HEK293 (cell line): ENCODE data around the gene KIAA0319L.

Experiments
- CTCF ChIA-PET: fragments of 350-600 bp; formaldehyde crosslinking; extraction: SDS; loops from one replicate; lab custom pipeline; 2021; ENCODE audit warnings: antibody characterized with exemption; lab: Yijun Ruan, JAX
- POLR2A ChIA-PET: fragments of 300-600 bp; formaldehyde crosslinking; extraction: SDS; loops from one replicate; lab custom pipeline; 2020; ENCODE audit warnings: antibody characterized with exemption, inconsistent platforms; lab: Yijun Ruan, JAX
- H3K27ac ChIP-seq: fragments of 200-500 bp; sonication (Bioruptor generic); 2 replicates; pipeline ENCODE4 v1.5.1; 2014; ENCODE audit warnings: low read depth, low read length, control low read depth, inconsistent platforms; ENCODE audit errors: extremely low read depth
- H3K36me3 ChIP-seq, 2 experiments: fragments of 200-500 bp in 1 of 2; sonication (Bioruptor generic) in 1 of 2; 1 replicate in 1 of 2; 2 replicates in 1 of 2; pipeline ENCODE4 v1.5.1; 2014 to 2017; ENCODE audit warnings: inconsistent platforms in 2 of 2, low read length in 2 of 2; ENCODE audit not compliant: control insufficient read depth in 2 of 2, insufficient read depth in 1 of 2
- H3K4me1 ChIP-seq: fragments of 200-500 bp; sonication (Bioruptor generic); 2 replicates; pipeline ENCODE4 v1.5.1; 2014; ENCODE audit warnings: mild to moderate bottlenecking, low read length, inconsistent platforms; ENCODE audit not compliant: control insufficient read depth, insufficient read depth
- H3K4me3 ChIP-seq: 2 replicates; pipeline ENCODE4 v1.5.1; 2011; ENCODE audit warnings: low read depth, mild to moderate bottlenecking, control low read depth, low read length, moderate library complexity
- H3K9me3 ChIP-seq: fragments of 200-500 bp; sonication (Bioruptor generic); 2 replicates; pipeline ENCODE4 v1.5.1; 2014; ENCODE audit warnings: low read depth, low read length, inconsistent platforms; ENCODE audit not compliant: control insufficient read depth, insufficient read depth
- BCL11B ChIP-seq: fragments of 450-650 bp; formaldehyde crosslinking; IDR thresholded peaks from 2 replicates; pipeline ENCODE4 v1.5.1; 2016; ENCODE audit warnings: low read depth, missing biosample characterization, missing genetic modification characterization
- EGR2 ChIP-seq: fragments of 450-650 bp; formaldehyde crosslinking; IDR thresholded peaks from 2 replicates; pipeline ENCODE4 v1.5.1; 2016; ENCODE audit warnings: low read depth, missing biosample characterization, missing genetic modification characterization
- KLF9 ChIP-seq: fragments of 450-650 bp; formaldehyde crosslinking; IDR thresholded peaks from 2 replicates; pipeline ENCODE4 v1.5.1; 2016; ENCODE audit warnings: missing biosample characterization, missing genetic modification characterization, low read depth
- SP3 ChIP-seq: fragments of 450-650 bp; formaldehyde crosslinking; IDR thresholded peaks from 2 replicates; pipeline ENCODE4 v1.5.1; 2016; ENCODE audit warnings: missing biosample characterization, missing genetic modification characterization
- ZBTB11 ChIP-seq: fragments of 450-650 bp; formaldehyde crosslinking; conservative IDR thresholded peaks from 2 replicates; pipeline ENCODE4 v1.5.1; 2016; ENCODE audit warnings: low read depth, missing biosample characterization, missing genetic modification characterization
- ZFP69B ChIP-seq: fragments of 450-650 bp; formaldehyde crosslinking; IDR thresholded peaks from 2 replicates; pipeline ENCODE4 v1.5.1; 2016; ENCODE audit warnings: missing biosample characterization, missing genetic modification characterization
- ZNF140 ChIP-seq: fragments of 450-650 bp; formaldehyde crosslinking; IDR thresholded peaks from 2 replicates; pipeline ENCODE4 v1.5.1; 2016; ENCODE audit warnings: missing biosample characterization, missing genetic modification characterization
- ZNF221 ChIP-seq: fragments of 450-650 bp; formaldehyde crosslinking; IDR thresholded peaks from 2 replicates; pipeline ENCODE4 v1.5.1; 2017; ENCODE audit warnings: missing biosample characterization, missing genetic modification characterization, borderline replicate concordance
- ZNF341 ChIP-seq: fragments of 450-650 bp; formaldehyde crosslinking; IDR thresholded peaks from 2 replicates; pipeline ENCODE4; 2016; ENCODE audit warnings: low read depth, missing biosample characterization, missing genetic modification characterization
- ZNF362 ChIP-seq: fragments of 450-650 bp; formaldehyde crosslinking; IDR thresholded peaks from 2 replicates; pipeline ENCODE4 v1.5.1; 2016; ENCODE audit warnings: missing biosample characterization, missing genetic modification characterization
- ZNF514 ChIP-seq: fragments of 450-650 bp; formaldehyde crosslinking; IDR thresholded peaks from 2 replicates; pipeline ENCODE4 v1.5.1; 2016; ENCODE audit warnings: missing biosample characterization, missing genetic modification characterization
- ZNF521 ChIP-seq: fragments of 450-650 bp; formaldehyde crosslinking; IDR thresholded peaks from 2 replicates; pipeline ENCODE4 v1.5.1; 2017; ENCODE audit warnings: missing biosample characterization, mild to moderate bottlenecking, missing genetic modification characterization
- ZNF529 ChIP-seq: fragments of 450-650 bp; formaldehyde crosslinking; IDR thresholded peaks from 2 replicates; pipeline ENCODE4 v1.5.1; 2017; ENCODE audit warnings: missing genetic modification characterization, missing biosample characterization; ENCODE audit not compliant: insufficient replicate concordance
- ZNF558 ChIP-seq: fragments of 450-650 bp; formaldehyde crosslinking; IDR thresholded peaks from 2 replicates; pipeline ENCODE4 v1.5.1; 2016; ENCODE audit warnings: missing biosample characterization, missing genetic modification characterization
- ZNF560 ChIP-seq: fragments of 450-650 bp; formaldehyde crosslinking; IDR thresholded peaks from 2 replicates; pipeline ENCODE4 v1.5.1; 2017; ENCODE audit warnings: missing biosample characterization, missing genetic modification characterization, borderline replicate concordance
- ZNF596 ChIP-seq: fragments of 450-650 bp; IDR thresholded peaks from 2 replicates; pipeline ENCODE4 v1.5.0; 2018; ENCODE audit warnings: missing biosample characterization, mild to moderate bottlenecking, missing genetic modification characterization, moderate library complexity
- ZNF624 ChIP-seq: fragments of 450-650 bp; formaldehyde crosslinking; IDR thresholded peaks from 2 replicates; pipeline ENCODE4 v1.5.1; 2017; ENCODE audit warnings: missing biosample characterization, missing genetic modification characterization
- ZNF785 ChIP-seq: fragments of 450-650 bp; formaldehyde crosslinking; IDR thresholded peaks from 2 replicates; pipeline ENCODE4 v1.5.1; 2016; ENCODE audit warnings: missing biosample characterization, missing genetic modification characterization
- ZNF843 ChIP-seq: fragments of 450-650 bp; formaldehyde crosslinking; IDR thresholded peaks from 2 replicates; pipeline ENCODE4 v1.5.1; 2016; ENCODE audit warnings: missing biosample characterization, missing genetic modification characterization
- ZXDB ChIP-seq: fragments of 450-650 bp; formaldehyde crosslinking; IDR thresholded peaks from 2 replicates; pipeline ENCODE4 v1.5.1; 2016; ENCODE audit warnings: missing biosample characterization, missing genetic modification characterization
- TF ChIP-seq, protein P1 (sequence below): fragments of 450-650 bp; formaldehyde crosslinking; IDR thresholded peaks from 2 replicates; pipeline ENCODE4 v1.5.1; 2016; ENCODE audit warnings: missing biosample characterization, missing genetic modification characterization
- TF ChIP-seq, protein P2 (sequence below): fragments of 450-650 bp; formaldehyde crosslinking; IDR thresholded peaks from 2 replicates; pipeline ENCODE4 v1.5.1; 2016; ENCODE audit warnings: missing biosample characterization, missing genetic modification characterization

KIAA0319L gene

DNA sequence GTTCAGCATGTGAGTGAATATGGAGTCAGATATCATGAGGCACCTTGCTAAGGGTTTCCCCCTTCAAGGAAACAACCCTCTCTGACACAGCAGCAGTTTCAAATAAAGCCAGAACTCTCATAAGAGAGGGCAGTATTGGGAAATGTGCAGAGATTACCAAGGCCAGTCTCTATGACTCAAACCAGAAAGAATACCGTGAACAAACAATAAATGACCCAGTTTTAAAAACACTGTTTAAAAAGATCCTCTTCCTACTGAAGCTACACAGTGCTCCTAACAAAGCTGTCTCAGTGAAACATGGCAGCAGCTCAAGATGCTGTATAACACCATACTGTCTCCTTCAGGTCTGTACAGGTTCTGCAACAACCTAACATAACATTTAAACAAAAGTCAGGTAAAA is 102.6 kb downstream of the KIAA0319L start:
- Histone ChIP-seq H3K9me3 (no peaks in the 10 kb centered on the region), H3K27ac (no peak overlapping the region), H3K36me3 (peaks cover 6 to 58% of the 10 kb centered on the region in 2 experiments), H3K4me3 (no peak overlapping the region), H3K4me1 (no peaks in the 10 kb centered on the region)
- CTCF ChIA-PET = interaction anchor here (0.6 to 7.2 kb wide), 5 partner anchors 10 to 261 kb away, joined by 4 to 61 read pairs (median 11); no protein-coding TSS in a partner anchor
- TF ChIP-seq ZBTB11 (tag by site-specific recombination) = no peak
- no peak for TF ChIP-seq ZNF140 (tag by site-specific recombination)
- TF ChIP-seq ZNF596 (tag by site-specific recombination) = no peak
- TF ChIP-seq ZNF362 = no peak
- TF ChIP-seq, protein P1, sequence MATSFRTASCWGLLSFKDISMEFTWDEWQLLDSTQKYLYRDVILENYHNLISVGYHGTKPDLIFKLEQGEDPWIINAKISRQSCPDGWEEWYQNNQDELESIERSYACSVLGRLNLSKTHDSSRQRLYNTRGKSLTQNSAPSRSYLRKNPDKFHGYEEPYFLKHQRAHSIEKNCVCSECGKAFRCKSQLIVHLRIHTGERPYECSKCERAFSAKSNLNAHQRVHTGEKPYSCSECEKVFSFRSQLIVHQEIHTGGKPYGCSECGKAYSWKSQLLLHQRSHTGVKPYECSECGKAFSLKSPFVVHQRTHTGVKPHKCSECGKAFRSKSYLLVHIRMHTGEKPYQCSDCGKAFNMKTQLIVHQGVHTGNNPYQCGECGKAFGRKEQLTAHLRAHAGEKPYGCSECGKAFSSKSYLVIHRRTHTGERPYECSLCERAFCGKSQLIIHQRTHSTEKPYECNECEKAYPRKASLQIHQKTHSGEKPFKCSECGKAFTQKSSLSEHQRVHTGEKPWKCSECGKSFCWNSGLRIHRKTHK (tag by site-specific recombination) = no peak
- TF ChIP-seq ZNF221 (tag by site-specific recombination) = no peak
- TF ChIP-seq ZNF341 (tag by site-specific recombination) = no peak
- TF ChIP-seq ZNF843 (tag by site-specific recombination) = no peak
- no peak for TF ChIP-seq ZNF785 (tag by site-specific recombination)
- no peak for TF ChIP-seq ZNF514 (tag by site-specific recombination)
- no peak for TF ChIP-seq ZNF558 (tag by site-specific recombination)
- POLR2A ChIA-PET = interaction anchor here (1.4 kb wide), 1 partner anchor 103 kb away, joined by 3 read pairs; the partner anchor contains the start of genes KIAA0319L and NCDN

GRCh38 chr1:35454176-35454575 is 103.0 kb downstream of the KIAA0319L start:
- ChIA-PET CTCF (interaction anchor here (0.6 to 7.2 kb wide), 5 partner anchors 10 to 261 kb away, joined by 4 to 61 read pairs (median 11); no protein-coding TSS in a partner anchor), POLR2A (no interaction called here)
- peaks cover 10 to 62% of the 10 kb centered on the region in 2 experiments for H3K36me3 ChIP-seq
- no peak for TF ChIP-seq ZNF560 (tag by site-specific recombination)
- H3K4me1 ChIP-seq = no peaks in the 10 kb centered on the region
- no peaks in the 10 kb centered on the region for H3K9me3 ChIP-seq
- H3K27ac ChIP-seq = no peak overlapping the region
- H3K4me3 ChIP-seq = no peak overlapping the region

DNA sequence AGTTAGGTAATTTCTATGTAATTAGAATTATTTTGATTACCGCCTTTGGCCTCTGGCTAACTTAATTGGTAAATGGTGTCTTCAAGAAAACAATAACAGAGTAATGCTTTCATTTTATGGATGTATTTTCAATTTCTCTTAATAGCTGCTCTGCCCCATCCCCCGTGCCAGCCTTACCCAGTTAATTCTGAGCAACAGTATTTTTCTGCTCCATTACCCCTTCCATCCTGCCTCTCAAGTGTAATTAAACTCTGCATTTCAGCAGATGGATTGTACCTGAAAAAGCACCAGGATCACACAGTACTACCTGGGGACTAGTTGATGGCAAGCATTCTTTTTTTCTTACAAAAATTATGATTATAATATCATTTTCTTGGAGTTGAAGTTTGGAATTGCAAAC is 104.2 kb downstream of the KIAA0319L start:
- no peaks in the 10 kb centered on the region for H3K9me3 ChIP-seq
- CTCF ChIA-PET = interaction anchor here (0.6 to 7.2 kb wide), 8 partner anchors 14 to 324 kb away, joined by 3 to 61 read pairs (median 16); no protein-coding TSS in a partner anchor
- no peaks in the 10 kb centered on the region for H3K4me1 ChIP-seq
- POLR2A ChIA-PET = interaction anchor here (0.6 kb wide), 1 partner anchor 88 kb away, joined by 9 read pairs; no protein-coding TSS in a partner anchor
- peaks cover 12 to 69% of the 10 kb centered on the region in 2 experiments for H3K36me3 ChIP-seq
- no peak overlapping the region for H3K27ac ChIP-seq
- H3K4me3 ChIP-seq = no peak overlapping the region
- no peak for TF ChIP-seq EGR2
- TF ChIP-seq, protein P1 (tag by site-specific recombination) = no peak
- no peak for TF ChIP-seq ZNF521 (tag by site-specific recombination)
- no peak for TF ChIP-seq ZFP69B (tag by site-specific recombination)
- TF ChIP-seq ZXDB (tag by site-specific recombination) = no peak
- no peak for TF ChIP-seq BCL11B (tag by site-specific recombination)
- no peak for TF ChIP-seq KLF9 (tag by site-specific recombination)
- TF ChIP-seq, protein P2, sequence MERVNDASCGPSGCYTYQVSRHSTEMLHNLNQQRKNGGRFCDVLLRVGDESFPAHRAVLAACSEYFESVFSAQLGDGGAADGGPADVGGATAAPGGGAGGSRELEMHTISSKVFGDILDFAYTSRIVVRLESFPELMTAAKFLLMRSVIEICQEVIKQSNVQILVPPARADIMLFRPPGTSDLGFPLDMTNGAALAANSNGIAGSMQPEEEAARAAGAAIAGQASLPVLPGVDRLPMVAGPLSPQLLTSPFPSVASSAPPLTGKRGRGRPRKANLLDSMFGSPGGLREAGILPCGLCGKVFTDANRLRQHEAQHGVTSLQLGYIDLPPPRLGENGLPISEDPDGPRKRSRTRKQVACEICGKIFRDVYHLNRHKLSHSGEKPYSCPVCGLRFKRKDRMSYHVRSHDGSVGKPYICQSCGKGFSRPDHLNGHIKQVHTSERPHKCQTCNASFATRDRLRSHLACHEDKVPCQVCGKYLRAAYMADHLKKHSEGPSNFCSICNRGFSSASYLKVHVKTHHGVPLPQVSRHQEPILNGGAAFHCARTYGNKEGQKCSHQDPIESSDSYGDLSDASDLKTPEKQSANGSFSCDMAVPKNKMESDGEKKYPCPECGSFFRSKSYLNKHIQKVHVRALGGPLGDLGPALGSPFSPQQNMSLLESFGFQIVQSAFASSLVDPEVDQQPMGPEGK = no peak
- no peak for TF ChIP-seq ZNF529 (tag by site-specific recombination)
- TF ChIP-seq ZNF624 (tag by site-specific recombination) = no peak
- no peak for TF ChIP-seq SP3 (tag by site-specific recombination)
